ENCODE data around the gene EPHB1. TPM values are rescaled to one million over a fixed set of nuclear protein-coding genes. Genes with fewer than 3 reads are reported as not detected.

EPHB1 gene
- total RNA-seq, 1 experiment from 2014 or later, result 7.0 TPM

DNA sequence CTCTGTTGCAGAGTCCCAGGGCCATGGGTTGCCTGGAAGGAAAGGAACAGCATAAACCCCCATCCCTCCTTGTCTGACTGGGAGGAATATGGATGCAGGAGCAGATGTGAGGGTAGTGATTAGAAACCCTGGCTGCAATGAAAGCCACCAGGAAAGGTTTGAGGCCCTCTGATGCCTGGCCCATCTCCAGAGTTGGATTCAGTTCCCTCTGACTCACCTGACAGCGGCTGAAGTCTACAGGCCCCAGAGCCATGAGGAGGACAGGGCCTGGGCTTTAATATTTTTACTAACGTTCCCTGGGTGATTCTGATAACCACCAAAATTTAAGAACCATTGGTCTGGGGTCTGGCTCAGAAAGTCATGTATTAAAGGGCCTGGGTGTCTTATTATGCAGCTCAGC, 214.0 kb downstream of the EPHB1 start (continued):
- TF ChIP-seq HMGXB4 (CRISPR knock-in tag; IDR thresholded peaks at IDR 0.05) (no peak), TEAD1 (CRISPR knock-in tag; IDR thresholded peaks at IDR 0.05) (no peak), NR1H2 (CRISPR knock-in tag; IDR thresholded peaks at IDR 0.05) (no peak), RELA (CRISPR knock-in tag; IDR thresholded peaks at IDR 0.05; ENCODE audit: borderline replicate concordance) (no peak), ATF1 (CRISPR knock-in tag; IDR thresholded peaks at IDR 0.05) (no peak)
- TF ChIP-seq, protein P1, sequence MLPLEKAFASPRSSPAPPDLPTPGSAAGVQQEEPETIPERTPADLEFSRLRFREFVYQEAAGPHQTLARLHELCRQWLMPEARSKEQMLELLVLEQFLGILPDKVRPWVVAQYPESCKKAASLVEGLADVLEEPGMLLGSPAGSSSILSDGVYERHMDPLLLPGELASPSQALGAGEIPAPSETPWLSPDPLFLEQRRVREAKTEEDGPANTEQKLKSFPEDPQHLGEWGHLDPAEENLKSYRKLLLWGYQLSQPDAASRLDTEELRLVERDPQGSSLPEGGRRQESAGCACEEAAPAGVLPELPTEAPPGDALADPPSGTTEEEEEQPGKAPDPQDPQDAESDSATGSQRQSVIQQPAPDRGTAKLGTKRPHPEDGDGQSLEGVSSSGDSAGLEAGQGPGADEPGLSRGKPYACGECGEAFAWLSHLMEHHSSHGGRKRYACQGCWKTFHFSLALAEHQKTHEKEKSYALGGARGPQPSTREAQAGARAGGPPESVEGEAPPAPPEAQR (CRISPR knock-in tag; IDR thresholded peaks at IDR 0.05), result no peak
- TF ChIP-seq, protein P2, sequence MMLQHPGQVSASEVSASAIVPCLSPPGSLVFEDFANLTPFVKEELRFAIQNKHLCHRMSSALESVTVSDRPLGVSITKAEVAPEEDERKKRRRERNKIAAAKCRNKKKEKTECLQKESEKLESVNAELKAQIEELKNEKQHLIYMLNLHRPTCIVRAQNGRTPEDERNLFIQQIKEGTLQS (CRISPR knock-in tag; conservative IDR thresholded peaks at IDR 0.05), result no peak
- TF ChIP-seq, protein P3, sequence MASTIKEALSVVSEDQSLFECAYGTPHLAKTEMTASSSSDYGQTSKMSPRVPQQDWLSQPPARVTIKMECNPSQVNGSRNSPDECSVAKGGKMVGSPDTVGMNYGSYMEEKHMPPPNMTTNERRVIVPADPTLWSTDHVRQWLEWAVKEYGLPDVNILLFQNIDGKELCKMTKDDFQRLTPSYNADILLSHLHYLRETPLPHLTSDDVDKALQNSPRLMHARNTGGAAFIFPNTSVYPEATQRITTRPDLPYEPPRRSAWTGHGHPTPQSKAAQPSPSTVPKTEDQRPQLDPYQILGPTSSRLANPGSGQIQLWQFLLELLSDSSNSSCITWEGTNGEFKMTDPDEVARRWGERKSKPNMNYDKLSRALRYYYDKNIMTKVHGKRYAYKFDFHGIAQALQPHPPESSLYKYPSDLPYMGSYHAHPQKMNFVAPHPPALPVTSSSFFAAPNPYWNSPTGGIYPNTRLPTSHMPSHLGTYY (CRISPR knock-in tag; IDR thresholded peaks at IDR 0.05), result no peak
- TF ChIP-seq, protein P4, sequence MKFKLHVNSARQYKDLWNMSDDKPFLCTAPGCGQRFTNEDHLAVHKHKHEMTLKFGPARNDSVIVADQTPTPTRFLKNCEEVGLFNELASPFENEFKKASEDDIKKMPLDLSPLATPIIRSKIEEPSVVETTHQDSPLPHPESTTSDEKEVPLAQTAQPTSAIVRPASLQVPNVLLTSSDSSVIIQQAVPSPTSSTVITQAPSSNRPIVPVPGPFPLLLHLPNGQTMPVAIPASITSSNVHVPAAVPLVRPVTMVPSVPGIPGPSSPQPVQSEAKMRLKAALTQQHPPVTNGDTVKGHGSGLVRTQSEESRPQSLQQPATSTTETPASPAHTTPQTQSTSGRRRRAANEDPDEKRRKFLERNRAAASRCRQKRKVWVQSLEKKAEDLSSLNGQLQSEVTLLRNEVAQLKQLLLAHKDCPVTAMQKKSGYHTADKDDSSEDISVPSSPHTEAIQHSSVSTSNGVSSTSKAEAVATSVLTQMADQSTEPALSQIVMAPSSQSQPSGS (CRISPR knock-in tag; IDR thresholded peaks at IDR 0.05; ENCODE audit: borderline replicate concordance, low read depth), result no peak

DNA sequence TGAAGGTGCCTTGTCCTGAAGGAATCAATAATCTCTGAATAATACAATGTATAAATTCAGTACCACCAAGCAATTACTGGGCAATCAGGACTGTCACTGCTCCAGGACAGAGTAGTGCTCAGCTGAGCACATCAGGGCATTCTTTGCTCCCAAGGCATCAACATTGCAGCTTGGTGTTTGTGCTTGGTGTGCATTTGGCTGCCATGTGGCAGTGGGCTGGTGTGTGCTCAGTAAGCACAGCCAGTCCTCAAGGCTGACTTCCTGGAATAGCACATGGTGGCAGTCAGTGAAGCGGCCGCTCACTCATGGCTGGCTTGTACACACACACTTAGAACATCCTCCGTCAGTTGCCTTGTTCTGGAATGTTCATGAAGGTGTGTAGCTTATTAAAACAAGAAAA, 217.0 kb downstream of the EPHB1 start:
- H3K27ac Mint-ChIP-seq, result no peak overlapping the region
- H3K4me3 Mint-ChIP-seq, result no peak overlapping the region
- ChIA-PET POLR2A (no interaction called here), CTCF (no interaction called here)
- DNase-seq (ENCODE audit: low spot score), result no peak
- ATAC-seq, result no peak
- H3K9me3 Mint-ChIP-seq, result peaks cover 3% of the 10 kb centered on the region
- no peaks in the 10 kb centered on the region for H3K27me3 Mint-ChIP-seq (ENCODE audit: low read depth)
- H3K36me3 Mint-ChIP-seq, result no peaks in the 10 kb centered on the region
- H3K4me1 Mint-ChIP-seq, result 0 out of 2 replicates have a peak, but pooled peaks cover 2% of the 10 kb centered on the region
- TF ChIP-seq, protein P5, sequence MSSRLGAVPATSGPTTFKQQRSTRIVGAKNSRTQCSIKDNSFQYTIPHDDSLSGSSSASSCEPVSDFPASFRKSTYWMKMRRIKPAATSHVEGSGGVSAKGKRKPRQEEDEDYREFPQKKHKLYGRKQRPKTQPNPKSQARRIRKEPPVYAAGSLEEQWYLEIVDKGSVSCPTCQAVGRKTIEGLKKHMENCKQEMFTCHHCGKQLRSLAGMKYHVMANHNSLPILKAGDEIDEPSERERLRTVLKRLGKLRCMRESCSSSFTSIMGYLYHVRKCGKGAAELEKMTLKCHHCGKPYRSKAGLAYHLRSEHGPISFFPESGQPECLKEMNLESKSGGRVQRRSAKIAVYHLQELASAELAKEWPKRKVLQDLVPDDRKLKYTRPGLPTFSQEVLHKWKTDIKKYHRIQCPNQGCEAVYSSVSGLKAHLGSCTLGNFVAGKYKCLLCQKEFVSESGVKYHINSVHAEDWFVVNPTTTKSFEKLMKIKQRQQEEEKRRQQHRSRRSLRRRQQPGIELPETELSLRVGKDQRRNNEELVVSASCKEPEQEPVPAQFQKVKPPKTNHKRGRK (CRISPR knock-in tag; IDR thresholded peaks at IDR 0.05; ENCODE audit: borderline replicate concordance), result no peak
- TF ChIP-seq ZNF423 (CRISPR knock-in tag; IDR thresholded peaks at IDR 0.05) (no peak), FOXK1 (CRISPR knock-in tag; IDR thresholded peaks at IDR 0.05) (no peak), GABPB1 (CRISPR knock-in tag; IDR thresholded peaks at IDR 0.05) (no peak), CDX4 (CRISPR knock-in tag; IDR thresholded peaks at IDR 0.05; ENCODE audit: borderline replicate concordance) (no peak)
- TF ChIP-seq, protein P6, sequence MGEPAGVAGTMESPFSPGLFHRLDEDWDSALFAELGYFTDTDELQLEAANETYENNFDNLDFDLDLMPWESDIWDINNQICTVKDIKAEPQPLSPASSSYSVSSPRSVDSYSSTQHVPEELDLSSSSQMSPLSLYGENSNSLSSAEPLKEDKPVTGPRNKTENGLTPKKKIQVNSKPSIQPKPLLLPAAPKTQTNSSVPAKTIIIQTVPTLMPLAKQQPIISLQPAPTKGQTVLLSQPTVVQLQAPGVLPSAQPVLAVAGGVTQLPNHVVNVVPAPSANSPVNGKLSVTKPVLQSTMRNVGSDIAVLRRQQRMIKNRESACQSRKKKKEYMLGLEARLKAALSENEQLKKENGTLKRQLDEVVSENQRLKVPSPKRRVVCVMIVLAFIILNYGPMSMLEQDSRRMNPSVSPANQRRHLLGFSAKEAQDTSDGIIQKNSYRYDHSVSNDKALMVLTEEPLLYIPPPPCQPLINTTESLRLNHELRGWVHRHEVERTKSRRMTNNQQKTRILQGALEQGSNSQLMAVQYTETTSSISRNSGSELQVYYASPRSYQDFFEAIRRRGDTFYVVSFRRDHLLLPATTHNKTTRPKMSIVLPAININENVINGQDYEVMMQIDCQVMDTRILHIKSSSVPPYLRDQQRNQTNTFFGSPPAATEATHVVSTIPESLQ (CRISPR knock-in tag; IDR thresholded peaks at IDR 0.05), result no peak
